ENCODE measurements around the gene PNKD.

PNKD gene, protein sequence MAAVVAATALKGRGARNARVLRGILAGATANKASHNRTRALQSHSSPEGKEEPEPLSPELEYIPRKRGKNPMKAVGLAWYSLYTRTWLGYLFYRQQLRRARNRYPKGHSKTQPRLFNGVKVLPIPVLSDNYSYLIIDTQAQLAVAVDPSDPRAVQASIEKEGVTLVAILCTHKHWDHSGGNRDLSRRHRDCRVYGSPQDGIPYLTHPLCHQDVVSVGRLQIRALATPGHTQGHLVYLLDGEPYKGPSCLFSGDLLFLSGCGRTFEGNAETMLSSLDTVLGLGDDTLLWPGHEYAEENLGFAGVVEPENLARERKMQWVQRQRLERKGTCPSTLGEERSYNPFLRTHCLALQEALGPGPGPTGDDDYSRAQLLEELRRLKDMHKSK

DNA sequence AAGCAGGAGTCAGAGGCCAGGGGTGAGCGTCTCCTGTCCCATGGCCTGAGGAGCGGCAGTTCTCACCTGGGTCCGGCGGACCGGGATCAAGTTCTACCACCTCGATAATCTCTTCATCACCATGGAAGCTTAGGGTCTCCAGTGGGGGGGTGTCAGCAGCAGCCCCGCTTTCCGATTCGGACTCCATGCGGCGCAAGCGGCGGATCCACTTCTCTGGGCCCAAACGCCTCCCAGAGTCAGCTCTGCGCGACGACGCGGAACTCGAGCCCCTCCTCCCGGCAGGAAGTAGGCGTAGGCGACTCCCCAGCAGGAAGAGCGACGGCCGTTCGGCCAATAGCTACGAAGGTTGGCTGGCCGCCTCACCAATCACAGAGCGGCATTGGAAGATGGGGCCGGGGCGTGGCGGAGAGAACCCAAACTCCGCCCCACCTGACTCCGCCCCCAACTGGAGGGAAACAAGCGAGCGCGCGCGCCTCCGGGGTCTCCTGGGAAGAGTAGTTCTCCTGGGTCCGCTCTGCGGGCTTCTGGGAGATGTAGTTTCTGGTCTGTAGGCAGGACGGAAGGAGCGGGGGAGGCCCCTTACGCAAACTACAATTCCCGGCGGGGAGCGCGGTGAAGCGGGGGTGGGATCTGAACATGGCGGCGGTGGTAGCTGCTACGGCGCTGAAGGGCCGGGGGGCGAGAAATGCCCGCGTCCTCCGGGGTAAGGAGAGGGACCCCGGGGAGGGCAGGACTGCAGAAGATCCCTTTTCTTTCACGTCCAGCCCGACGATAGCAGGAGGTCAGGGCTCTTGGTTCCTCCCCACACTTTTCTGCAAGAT is at the start of gene PNKD, which contains the start of gene AAMP:
PNKD (plus strand) TSS at position 620 of the 821 bp plus-strand sequence; CDS start at position 637, 17 bp downstream.
AAMP (minus strand) TSS at position 238 of the 821 bp plus-strand sequence; CDS start at position 187, 51 bp downstream.
- peak; percentile 100 for DNase-seq (ENCODE audit: low read depth in 2 of 2)

DNA sequence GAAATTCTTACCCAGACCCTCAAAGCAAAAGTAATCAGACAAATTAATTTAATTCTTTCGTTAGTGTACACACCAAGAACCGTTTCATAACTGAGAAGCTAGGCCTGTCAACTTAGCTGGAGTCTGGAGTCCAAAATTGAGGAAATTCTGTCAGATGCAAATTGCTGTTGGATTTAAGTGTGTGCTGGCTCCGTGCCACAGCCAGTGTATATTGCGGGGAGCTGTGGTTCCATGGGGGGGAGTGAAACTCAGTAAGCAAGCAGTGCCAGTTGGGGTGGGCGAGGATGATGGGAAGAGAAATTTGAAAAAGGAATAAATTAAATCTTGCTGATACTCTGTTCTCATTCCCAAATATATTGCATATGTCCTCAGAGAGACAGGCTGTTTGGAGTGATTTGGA is 49.3 kb upstream of the PNKD start:
- no peak for DNase-seq (ENCODE audit: low read depth in 2 of 2)

DNA sequence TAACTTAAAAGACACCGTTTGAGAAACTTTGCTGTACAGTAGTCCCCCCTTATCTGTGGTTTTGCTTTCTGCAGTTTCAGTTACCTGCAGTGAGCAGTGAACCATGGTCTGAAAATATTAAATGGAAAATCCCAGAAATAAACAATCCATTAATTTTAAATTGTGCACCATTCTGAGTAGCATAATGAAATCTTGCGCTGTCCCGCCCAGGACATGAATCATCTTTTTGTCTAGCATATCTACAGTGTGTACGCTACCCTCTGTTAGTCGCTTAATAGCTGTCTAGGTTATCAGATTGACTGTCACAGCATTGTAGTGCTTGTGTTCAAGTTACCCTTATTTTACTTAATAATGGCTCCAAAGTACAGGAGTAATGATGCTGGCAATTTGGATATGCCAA is 47.3 kb upstream of the PNKD start:
- DNase-seq (ENCODE audit: low read depth in 2 of 2), result no peak

DNA sequence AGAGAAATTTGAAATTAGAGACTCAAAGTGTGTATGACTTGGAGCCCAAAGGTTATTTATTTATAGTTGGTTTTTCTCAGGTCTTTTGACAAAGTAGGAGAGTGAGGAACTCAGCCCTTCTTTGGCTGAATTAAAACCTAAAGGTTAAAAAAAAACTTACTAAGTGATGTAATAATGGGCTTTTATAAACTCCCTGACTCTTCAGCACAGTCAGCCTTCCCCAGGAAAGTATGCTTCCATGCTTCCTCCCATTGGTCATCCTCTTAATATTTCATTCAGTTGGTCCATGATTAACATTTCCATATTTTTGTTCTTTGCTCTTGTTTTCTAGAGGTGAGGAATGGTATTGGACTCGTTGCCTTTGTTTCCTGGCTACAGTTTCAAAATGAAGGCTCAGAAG is 46.1 kb upstream of the PNKD start:
- DNase-seq (ENCODE audit: low read depth in 2 of 2), result no peak

DNA sequence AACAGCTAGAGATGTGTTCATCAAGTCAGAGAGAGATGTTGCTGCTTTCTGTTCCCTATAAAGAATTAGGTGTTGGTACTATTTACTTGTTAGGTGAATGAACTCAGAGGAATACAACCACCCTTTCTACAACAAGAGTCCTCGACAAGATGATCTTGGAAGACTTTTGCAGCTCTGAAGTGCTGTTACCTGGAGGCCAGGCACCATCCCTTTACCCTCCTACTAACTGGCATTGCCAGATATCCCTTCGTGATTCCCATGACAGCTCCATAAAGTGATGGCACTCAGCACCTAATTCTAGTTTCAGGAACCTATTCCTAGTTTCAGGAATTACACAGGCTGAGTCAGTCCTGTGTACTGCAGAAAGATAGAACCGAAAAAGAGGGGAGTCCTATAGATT is 43.4 kb upstream of the PNKD start:
- no peak for DNase-seq (ENCODE audit: low read depth in 2 of 2)

DNA sequence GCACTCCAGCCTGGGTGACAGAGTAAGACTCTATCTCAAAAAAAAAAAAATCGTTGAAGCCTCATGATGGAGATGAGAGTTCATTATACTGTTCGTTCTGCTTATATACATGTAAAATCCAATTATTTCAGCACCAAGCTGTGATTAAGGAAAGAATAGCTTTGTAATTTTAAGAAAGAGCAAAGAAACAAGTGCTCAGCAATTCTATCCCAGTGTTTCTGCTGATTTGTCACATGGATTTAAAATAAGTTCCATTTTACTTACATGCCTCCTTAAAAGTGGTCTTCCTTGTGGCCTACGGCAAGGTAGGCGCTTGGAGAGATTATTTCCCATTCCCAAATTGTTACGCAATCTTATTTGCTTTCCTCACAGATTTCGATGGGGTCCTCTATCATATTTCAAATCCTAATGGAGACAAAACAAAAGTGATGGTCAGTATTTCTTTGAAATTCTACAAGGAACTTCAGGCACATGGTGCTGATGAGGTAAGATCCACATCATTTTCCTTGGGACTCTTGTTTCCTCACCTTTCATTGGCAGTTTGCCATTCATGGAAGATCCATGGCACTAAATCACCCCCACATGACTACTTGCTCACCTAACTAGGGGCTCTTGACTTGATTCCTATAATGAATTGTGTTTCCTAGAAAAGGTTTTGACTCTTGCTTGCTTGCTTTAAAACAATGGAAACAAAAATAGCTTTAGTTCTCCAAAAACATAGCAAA is 41.8 kb upstream of the PNKD start:
- DNase-seq (ENCODE audit: low read depth in 2 of 2), result no peak

DNA sequence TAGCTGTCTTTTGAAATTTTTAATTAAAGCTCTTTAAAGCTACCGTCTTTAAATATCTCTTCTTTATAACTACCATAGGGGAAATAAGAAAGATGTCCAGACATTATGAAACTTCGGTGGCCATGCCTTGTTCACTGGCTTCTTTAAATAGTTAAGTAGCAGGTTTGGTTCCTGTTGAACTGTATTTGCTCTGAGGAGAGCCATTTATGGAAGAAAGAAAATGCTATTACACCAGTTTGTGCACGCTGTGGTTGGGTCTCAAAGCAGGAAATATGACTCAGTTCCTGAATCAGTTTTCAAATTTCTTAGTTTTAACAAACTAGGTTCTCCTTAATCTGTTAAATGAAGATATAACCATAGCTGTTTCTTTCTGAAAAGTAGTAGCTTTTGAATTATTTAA is 41.1 kb upstream of the PNKD start:
- no peak for DNase-seq (ENCODE audit: low read depth in 2 of 2)

DNA sequence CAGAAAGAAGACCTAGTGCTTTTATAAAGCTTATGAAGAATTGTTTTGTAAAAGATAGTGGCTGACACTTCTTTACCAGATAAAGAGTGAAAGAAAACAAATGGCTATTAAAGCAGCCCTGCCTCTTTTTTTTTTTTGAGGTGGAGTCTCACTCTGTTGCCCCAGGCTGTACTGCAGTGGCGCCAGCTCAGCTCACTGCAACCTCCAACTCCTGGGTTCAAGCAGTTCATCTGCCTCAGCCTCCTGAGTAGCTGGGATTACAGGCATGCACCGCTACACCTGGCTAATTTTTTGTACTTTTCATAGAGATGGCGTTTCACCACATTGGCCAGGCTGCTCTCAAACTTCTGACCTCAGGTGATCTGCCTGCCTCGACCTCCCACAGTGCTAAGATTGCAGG is 40.5 kb upstream of the PNKD start:
- DNase-seq (ENCODE audit: low read depth in 2 of 2), result no peak

DNA sequence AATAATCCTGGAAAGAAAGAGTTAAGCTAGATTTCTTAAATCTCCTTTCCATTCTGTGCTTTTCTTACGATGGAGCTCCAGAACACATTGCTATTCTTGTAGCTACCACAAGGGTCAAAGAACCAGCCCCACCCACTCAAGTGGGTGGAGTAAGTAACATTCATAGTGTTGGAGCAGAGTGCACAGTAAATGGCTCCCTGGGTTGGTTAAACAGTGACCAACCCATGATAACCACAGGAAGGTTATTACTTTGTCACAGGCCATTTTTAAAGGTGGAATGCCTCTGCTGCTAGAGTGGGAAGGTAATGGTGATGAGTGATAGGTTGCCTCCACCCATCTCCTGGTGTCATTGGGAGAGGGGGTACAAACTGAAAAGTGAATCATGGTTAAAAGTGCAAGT is 39.4 kb upstream of the PNKD start:
- DNase-seq (ENCODE audit: low read depth in 2 of 2), result no peak

DNA sequence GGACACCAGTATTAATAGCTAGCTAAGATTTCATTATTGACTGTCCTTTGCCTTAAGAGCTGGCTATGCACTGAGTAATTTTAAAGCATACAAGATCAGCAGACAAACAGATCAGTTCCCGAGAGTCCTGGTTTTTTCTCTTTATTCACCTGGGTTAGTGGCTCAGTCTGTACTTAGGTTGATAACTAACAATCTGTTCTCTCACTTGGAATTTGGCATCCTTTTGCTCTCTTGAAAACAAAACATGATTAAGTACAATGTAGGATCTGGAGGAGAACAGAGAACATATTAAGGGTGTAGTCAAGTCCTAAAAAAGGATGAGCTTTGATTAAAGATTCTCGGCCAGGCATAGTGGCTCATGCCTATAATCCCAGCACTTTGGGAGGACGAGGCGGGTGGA is 36.8 kb upstream of the PNKD start:
- DNase-seq (ENCODE audit: low read depth in 2 of 2), result no peak

DNA sequence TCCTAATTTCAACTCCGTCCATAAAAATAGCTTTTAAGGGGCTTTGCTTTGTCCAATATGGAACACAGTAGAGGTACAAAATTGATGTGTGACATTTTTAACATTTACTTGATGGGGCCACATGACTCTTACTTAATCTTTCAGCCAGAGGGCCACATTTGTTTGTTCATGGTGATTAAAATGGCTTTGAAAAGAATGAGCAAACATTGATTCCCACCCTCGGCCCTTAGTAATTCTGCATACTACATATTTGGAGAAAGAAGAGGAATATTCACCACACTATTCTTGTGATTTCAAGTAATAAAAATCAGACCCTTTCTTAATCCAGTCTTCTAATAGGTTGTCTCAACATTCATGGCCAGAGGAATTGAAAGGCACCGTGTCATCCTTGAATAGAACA is 35.8 kb upstream of the PNKD start:
- no peak for DNase-seq (ENCODE audit: low read depth in 2 of 2)

DNA sequence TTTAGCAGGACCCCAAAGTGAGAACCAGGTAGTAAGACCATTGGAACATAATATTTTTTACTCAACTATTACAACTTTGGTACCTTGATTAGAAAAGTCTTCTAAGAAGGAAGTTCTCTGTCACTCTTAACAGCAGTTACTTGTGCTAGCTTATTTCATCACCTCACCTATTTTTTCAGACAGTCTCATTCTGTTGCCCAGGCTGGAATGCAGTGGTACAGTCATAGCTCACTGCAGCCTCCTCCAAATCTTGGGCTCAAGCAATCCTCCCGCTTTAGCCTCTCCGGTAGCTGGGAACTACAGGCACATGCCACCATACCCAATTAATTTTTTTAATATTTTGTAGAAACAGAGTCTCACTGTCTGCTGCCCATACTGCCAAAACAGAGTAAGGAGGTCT is 35.3 kb upstream of the PNKD start:
- DNase-seq (ENCODE audit: low read depth in 2 of 2), result no peak

DNA sequence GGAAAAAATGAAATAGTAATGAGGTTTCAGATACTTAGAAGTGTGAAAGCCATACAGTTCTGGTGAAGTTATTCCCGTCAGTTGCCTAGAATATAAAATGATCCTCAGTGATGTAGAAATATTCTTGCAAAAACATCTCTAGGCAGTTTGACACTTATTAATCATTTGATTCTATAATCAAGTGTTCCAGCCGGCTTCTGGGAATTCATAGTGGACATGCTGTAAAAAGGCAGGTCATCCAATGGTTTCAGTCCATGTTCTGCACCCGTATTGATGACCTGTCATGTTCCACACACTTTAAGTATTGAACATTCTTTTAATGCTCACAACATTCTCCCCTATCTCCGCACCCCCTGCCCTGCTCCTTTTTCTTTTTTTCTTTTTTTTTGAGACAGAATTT is 33.5 kb upstream of the PNKD start:
- DNase-seq (ENCODE audit: low read depth in 2 of 2), result no peak

DNA sequence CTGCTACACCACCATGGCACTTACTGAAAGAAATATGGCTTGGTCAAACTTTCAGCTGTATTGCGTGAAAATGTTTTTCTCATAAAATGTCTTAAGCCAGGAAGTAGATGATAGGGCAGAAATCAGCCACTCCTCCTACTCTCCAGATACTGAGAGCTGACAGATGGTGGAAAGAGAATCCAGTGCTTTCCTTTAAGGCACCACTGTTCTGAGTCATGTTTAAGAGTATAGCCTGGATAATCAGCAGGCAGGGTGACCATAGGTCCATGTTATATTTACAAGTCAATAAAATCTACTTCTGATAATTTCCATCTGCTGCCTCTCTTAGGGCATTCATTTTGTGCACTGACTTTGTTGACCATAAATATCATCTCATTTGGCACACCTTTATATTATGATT is 31.4 kb upstream of the PNKD start:
- DNase-seq (ENCODE audit: low read depth in 2 of 2), result no peak

DNA sequence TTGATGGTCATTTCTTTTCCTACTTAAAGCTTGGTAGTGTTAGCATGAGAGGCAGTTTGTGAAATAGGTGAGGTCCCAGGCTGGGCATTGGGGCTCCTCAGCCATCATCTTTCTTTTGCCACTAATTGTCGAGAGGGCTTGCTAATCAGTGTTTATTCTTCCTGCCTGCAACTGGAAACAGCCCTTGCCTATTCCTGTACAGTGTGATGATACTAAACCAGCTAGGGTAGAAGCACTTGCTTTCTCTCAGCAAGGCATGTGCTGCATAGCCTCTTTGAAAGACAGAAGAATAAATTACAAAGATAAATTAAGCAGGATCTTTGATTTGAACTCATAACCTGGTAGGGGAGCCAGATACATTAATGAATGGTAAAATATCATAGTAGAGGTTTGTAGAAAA is 26.1 kb upstream of the PNKD start:
- no peak for DNase-seq (ENCODE audit: low read depth in 2 of 2)

DNA sequence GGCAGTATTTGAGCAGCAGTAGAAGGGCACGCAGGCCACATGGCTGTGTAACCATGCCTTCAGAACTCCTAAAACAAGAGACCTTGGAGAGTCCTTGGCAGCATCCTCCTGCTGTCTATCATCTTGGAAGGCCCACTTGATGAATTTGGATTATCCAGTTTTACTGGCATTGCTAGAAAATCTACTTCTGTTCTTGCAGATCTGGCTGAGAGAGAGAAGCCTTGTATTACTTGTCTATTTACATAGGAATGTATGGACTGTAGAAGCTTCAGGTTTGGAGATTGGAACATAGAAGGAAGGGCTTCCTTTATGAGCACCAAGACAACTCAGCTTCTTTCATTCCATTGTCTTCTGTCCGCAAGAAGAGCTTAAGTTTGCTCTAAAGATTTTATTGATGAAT is 25.7 kb upstream of the PNKD start:
- no peak for DNase-seq (ENCODE audit: low read depth in 2 of 2)

DNA sequence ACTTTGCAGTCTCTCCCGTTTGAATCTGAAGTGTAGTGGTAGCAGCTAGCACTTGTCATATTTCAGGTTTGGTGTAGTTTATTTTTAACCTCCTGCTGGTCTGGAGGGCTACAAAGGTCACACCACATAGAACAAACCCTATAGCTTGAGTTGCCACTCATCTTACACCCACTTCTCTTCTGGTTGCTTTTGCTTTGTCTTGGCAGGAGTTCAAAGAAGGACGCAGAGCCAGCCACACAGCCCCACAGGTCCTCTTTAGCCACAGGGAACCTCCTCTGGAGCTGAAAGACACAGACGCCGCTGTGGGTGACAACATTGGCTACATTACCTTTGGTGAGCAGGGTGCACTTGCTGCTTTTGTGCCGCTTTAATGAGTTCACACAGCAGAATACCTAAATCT is 25.1 kb upstream of the PNKD start:
- no peak for DNase-seq (ENCODE audit: low read depth in 2 of 2)

DNA sequence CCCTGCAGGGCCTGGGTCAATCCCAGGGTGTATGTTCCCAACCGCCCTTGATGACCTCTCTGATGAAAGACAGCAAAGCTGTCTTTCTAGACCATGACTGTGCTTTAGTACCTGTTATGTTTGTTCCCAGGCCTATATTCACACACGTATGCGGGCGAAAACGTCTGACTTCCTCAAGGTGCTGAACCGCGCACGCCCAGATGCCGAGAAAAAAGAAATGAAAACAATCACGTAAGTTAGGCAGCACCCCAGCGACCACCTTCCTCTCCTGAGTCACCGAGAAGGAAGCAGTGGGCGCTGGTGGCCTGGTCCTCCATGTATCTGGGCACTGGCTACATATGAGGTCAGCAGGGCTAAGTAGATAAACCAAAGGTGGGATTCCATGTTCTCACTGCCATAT is 20.6 kb upstream of the PNKD start:
- no peak for DNase-seq (ENCODE audit: low read depth in 2 of 2)

DNA sequence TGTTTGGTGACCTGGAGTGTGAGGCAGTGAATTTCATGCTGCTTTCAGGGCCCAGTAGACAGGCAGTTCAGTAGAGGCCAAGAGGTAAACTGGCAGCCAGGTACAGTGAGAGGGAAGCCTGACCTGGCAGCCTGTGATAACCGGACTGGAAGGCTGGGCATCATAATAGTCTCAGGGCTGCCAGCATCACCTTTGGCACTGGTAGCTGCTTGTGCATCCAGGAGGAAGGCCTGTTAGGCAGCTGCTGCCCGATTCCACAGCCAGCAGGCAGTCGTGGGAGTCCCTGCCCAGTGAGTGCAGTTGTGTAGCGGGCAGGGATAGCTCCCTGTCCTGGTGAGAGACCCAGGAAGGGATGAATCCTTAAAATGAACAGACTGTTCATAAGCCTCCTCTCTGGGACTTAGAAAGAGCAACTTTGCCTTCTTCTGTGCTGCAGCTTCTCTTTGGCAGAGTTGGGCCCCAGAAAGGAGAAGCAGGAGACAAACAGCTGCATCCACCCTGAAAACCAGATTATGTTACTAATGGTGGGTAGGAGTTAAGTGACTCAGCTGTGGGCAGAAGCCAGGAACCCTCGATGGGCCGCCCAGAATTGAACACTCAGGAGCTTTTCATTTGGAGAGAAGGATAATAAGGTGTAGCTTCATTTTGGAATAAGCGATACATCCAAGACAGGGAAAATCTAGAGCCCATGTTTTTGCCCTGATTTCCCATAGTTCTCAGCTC is 17.6 kb upstream of the PNKD start:
- no peak for DNase-seq (ENCODE audit: low read depth in 2 of 2)

DNA sequence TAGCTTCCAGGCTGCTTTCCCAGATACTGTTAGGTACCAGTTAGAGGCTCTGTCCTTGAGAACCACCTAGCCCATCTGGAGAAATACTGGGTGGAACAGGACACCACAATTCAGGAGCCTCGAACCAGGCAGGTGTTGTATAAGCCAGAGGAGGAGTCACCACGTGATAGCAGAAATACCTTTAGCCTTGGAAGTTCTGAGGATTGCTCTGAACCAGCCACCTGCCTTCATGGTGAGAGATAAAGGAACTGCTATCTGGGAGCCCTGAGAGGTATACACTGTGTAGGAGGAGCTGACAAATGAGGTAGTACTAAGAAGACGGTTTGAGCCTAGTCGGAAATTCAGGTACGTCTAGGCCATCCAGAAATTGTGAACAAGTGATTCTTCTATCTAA is 17.1 kb upstream of the PNKD start:
- no peak for DNase-seq (ENCODE audit: low read depth in 2 of 2)

DNA sequence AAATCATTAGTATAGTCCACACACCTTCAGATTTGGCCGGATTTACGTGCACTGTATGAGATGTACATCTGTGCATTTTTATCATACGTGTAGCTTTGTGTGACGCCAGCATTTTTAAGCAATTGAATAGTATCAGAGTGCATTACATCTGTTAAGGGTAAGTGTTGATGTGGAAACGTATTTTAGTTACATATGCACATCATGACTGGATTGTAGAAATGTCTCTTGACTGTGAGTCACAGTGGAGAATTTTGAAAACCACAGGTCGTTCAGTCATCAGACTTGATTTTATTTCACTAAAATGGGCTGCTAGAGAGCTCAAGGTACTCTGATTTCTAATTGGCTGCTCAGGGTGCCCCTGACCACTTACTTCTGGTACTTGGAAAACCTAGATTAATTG is 14.9 kb upstream of the PNKD start:
- DNase-seq (ENCODE audit: low read depth in 2 of 2), result no peak
